Measurements from ENCODE around the gene UBE2G1. TPM values are rescaled to one million over a fixed set of nuclear protein-coding genes. Genes with fewer than 3 reads are reported as not detected.

Gene UBE2G1
- total and polyA plus RNA-seq, 4 donors, result 19.9 to 25.3 (median 21.3) TPM

GRCh38 chr17:4287710-4288109 lies 78.8 kb downstream of the UBE2G1 start:
- no peak for DNase-seq (ENCODE audit: low spot score)
- H3K4me1 ChIP-seq (ENCODE audit: control insufficient read depth in 4 of 4, insufficient read depth in 4 of 4, low read length in 3 of 4), result no peaks in the 10 kb centered on the region
- H3K36me3 ChIP-seq (ENCODE audit: control insufficient read depth in 4 of 4, insufficient read depth in 3 of 4, low read depth in 1 of 4, low read length in 3 of 4), result peaks cover 0 to 6% (median under 1%) of the 10 kb centered on the region in 4 donors
- no peaks in the 10 kb centered on the region for H3K9me3 ChIP-seq (ENCODE audit: control insufficient read depth in 4 of 4, low read length in 3 of 4)
- TF ChIP-seq, protein P1, sequence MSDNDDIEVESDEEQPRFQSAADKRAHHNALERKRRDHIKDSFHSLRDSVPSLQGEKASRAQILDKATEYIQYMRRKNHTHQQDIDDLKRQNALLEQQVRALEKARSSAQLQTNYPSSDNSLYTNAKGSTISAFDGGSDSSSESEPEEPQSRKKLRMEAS (IDR thresholded peaks at IDR 0.05), result no peak
- TF ChIP-seq CTCF (IDR thresholded peaks at IDR 0.05; ENCODE audit: low read depth, low read length, missing input control) (no peak), JUND (IDR thresholded peaks at IDR 0.05) (no peak), HNF4G (IDR thresholded peaks at IDR 0.05) (no peak), ATF3 (IDR thresholded peaks at IDR 0.05) (no peak), RAD21 (IDR thresholded peaks at IDR 0.05) (no peak), ZBTB33 (IDR thresholded peaks at IDR 0.05) (no peak), HNF4A (conservative IDR thresholded peaks at IDR 0.05) (no peak), FOXA1 (IDR thresholded peaks at IDR 0.05) (no peak), YY1 (IDR thresholded peaks at IDR 0.05) (no peak), REST (IDR thresholded peaks at IDR 0.05) (no peak), SP1 (IDR thresholded peaks at IDR 0.05) (no peak), RXRA (IDR thresholded peaks at IDR 0.05) (no peak), GABPA (IDR thresholded peaks at IDR 0.05 in 1 of 2, conservative IDR thresholded peaks at IDR 0.05 in 1 of 2) (no peak), EGR1 (IDR thresholded peaks at IDR 0.05; ENCODE audit: low read depth in 2 of 2) (no peak), FOXA2 (IDR thresholded peaks at IDR 0.05) (no peak), NR2F2 (IDR thresholded peaks at IDR 0.05) (no peak), TAF1 (conservative IDR thresholded peaks at IDR 0.05) (no peak)
- 88% methylated on average over 3 of the region's 3 CpGs for WGBS
- no peak overlapping the region for H3K4me3 ChIP-seq (ENCODE audit: low read depth in 1 of 3, low read length in 3 of 3)
- no peak overlapping the region for H3K27ac ChIP-seq (ENCODE audit: low read depth in 1 of 2, low read length in 2 of 2)
- H3K27me3 ChIP-seq (ENCODE audit: control insufficient read depth in 4 of 4, insufficient read depth in 4 of 4, low read length in 3 of 4), result no peaks in the 10 kb centered on the region
- H3K9ac ChIP-seq (ENCODE audit: low read depth in 1 of 2, low read length in 2 of 2), result no peak overlapping the region

Measured in liver (tissue), 9 donors.